ENCODE measurements around the gene INSIG2.

GRCh38 chr2:118046634-118047210 lies 41.5 kb upstream of the INSIG2 start:
- no peak for TF ChIP-seq EZH2 (IDR thresholded peaks at IDR 0.05; ENCODE audit: borderline replicate concordance, low read length)
- TF ChIP-seq, protein P1, sequence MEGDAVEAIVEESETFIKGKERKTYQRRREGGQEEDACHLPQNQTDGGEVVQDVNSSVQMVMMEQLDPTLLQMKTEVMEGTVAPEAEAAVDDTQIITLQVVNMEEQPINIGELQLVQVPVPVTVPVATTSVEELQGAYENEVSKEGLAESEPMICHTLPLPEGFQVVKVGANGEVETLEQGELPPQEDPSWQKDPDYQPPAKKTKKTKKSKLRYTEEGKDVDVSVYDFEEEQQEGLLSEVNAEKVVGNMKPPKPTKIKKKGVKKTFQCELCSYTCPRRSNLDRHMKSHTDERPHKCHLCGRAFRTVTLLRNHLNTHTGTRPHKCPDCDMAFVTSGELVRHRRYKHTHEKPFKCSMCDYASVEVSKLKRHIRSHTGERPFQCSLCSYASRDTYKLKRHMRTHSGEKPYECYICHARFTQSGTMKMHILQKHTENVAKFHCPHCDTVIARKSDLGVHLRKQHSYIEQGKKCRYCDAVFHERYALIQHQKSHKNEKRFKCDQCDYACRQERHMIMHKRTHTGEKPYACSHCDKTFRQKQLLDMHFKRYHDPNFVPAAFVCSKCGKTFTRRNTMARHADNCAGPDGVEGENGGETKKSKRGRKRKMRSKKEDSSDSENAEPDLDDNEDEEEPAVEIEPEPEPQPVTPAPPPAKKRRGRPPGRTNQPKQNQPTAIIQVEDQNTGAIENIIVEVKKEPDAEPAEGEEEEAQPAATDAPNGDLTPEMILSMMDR (IDR thresholded peaks at IDR 0.05; ENCODE audit: low read length), result peak; percentile 76
